Gastrocnemius medialis (tissue), 4 donors: Measurements from ENCODE around the gene IFNA1. TPM values are rescaled to one million over a fixed set of nuclear protein-coding genes. Genes with fewer than 3 reads are reported as not detected.

Experiments
- ATAC-seq, 2 donors: fragments of 150-250 bp; one replicate each; pipeline ENCODE4 v1.9.1; 2016
- DNase-seq, 2 donors: peaks; one replicate each; pipeline ENCODE4 v3.0.0-alpha.2; 2019
- H3K27ac ChIP-seq, 4 donors: fragments of 200-600 bp; sonication (generic); 1 replicate in 1 of 4; 2 replicates in 3 of 4; pipeline ENCODE4 v1.5.1; 2016 to 2018; ENCODE audit warnings: mild to moderate bottlenecking in 2 of 4, moderate library complexity in 1 of 4
- H3K27me3 ChIP-seq, 3 donors: fragments of 200-600 bp; sonication (generic) in 2 of 3; 1 replicate in 1 of 3; 2 replicates in 2 of 3; pipeline versions ENCODE4 v1.5.1 to v1.6.0; 2016 to 2019; ENCODE audit warnings: mild to moderate bottlenecking in 1 of 3, moderate library complexity in 1 of 3
- H3K36me3 ChIP-seq, 2 donors: fragments of 200-600 bp; sonication (generic) in 1 of 2; one replicate each; pipeline ENCODE4 v1.5.1; 2017 to 2018
- H3K4me1 ChIP-seq, 2 donors: fragments of 200-600 bp; sonication (generic) in 1 of 2; one replicate each; pipeline ENCODE4 v1.5.1; 2016 to 2017; ENCODE audit warnings: mild to moderate bottlenecking in 2 of 2
- H3K4me3 ChIP-seq, 4 donors: fragments of 200-600 bp; sonication (generic) in 3 of 4; 1 replicate in 1 of 4; 2 replicates in 3 of 4; pipeline ENCODE4 v1.5.1; 2016 to 2019; ENCODE audit warnings: mild to moderate bottlenecking in 2 of 4
- H3K9me3 ChIP-seq, 3 donors: fragments of 200-600 bp; sonication (generic) in 2 of 3; 1 replicate in 1 of 3; 2 replicates in 2 of 3; pipeline ENCODE4 v1.5.1; 2016 to 2019
- CTCF ChIP-seq, 5 experiments: fragments of 450-650 bp in 3 of 5; fragments of 200-600 bp in 2 of 5; sonication (generic) in 2 of 5; IDR thresholded peaks in 4 of 5; conservative IDR thresholded peaks in 1 of 5; 1 replicate in 4 of 5; 2 replicates in 1 of 5; pipeline ENCODE4 v1.5.1; 2016 to 2019; ENCODE audit warnings: antibody characterized with exemption in 5 of 5, mild to moderate bottlenecking in 3 of 5, moderate library complexity in 3 of 5
- POLR2A ChIP-seq, 2 donors: fragments of 450-650 bp; IDR thresholded peaks; one replicate each; pipeline ENCODE4 v1.6.1; 2017; ENCODE audit warnings: antibody characterized with exemption in 2 of 2, mild to moderate bottlenecking in 2 of 2, moderate library complexity in 2 of 2
- in situ Hi-C, 4 donors: fragments of 200-750 bp; cut with MboI; loops; one replicate each; pipeline versions ENCODE4 v1.15.0 to v1.8.0; 2017; ENCODE audit warnings: low sequenced_read_pairs in 4 of 4
- intact Hi-C: fragments of 100-400 bp; cut with DNase I; formaldehyde crosslinking; loops from one replicate; pipeline ENCODE4 v1.15.1; 2023; ENCODE audit warnings: low total_unique reads
- total RNA-seq, 4 donors: library from RNA; depleted of rRNA; stranded (reverse); fragments of >200 nt; gene quantifications; one replicate each; pipeline versions ENCODE4 v1.1.0 to v1.2.3, GENCODE V29; 2016

IFNA1 gene
- total RNA-seq, 4 donors from 2014 or later: not detected

DNA sequence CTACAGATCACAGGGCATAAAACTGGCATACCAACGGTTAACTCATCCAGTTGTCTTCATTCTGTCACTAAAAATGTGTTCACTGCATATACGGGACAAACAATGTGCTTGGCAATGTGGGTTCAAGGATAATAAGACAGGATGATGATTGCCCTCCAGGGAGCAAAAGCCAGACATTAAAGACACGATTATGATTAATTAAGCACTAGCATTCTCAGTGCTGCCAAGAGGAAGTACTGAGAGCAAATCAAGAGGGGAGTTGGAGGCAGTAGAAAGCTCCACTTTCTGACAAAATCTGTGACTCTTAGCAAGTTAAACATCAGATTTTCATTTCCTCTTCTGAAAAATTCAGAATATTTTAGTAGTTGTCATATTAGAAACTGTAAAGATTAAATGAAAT, 40.3 kb upstream of the IFNA1 start:
- H3K4me3 ChIP-seq: no peak overlapping the region
- H3K27me3 ChIP-seq: peaks cover 11 to 16% (median 16%) of the 10 kb centered on the region in 3 donors
- intact Hi-C loops (no loop called here), in situ Hi-C loops (loop anchor here in 2 of 4 donors (5.0 to 10.0 kb wide), 2 partner anchors 73 to 75 kb away; no protein-coding TSS in a partner anchor)
- no peaks in the 10 kb centered on the region for H3K9me3 ChIP-seq
- ATAC-seq (no peak), DNase-seq (no peak)
- H3K4me1 ChIP-seq: peaks cover 4 to 9% of the 10 kb centered on the region in 2 donors
- TF ChIP-seq CTCF (IDR thresholded peaks at IDR 0.05 in 4 of 5, conservative IDR thresholded peaks at IDR 0.05 in 1 of 5): no peak
- TF ChIP-seq POLR2A (IDR thresholded peaks at IDR 0.05): no peak
- H3K27ac ChIP-seq: no peak overlapping the region
- H3K36me3 ChIP-seq: no peaks in the 10 kb centered on the region

DNA sequence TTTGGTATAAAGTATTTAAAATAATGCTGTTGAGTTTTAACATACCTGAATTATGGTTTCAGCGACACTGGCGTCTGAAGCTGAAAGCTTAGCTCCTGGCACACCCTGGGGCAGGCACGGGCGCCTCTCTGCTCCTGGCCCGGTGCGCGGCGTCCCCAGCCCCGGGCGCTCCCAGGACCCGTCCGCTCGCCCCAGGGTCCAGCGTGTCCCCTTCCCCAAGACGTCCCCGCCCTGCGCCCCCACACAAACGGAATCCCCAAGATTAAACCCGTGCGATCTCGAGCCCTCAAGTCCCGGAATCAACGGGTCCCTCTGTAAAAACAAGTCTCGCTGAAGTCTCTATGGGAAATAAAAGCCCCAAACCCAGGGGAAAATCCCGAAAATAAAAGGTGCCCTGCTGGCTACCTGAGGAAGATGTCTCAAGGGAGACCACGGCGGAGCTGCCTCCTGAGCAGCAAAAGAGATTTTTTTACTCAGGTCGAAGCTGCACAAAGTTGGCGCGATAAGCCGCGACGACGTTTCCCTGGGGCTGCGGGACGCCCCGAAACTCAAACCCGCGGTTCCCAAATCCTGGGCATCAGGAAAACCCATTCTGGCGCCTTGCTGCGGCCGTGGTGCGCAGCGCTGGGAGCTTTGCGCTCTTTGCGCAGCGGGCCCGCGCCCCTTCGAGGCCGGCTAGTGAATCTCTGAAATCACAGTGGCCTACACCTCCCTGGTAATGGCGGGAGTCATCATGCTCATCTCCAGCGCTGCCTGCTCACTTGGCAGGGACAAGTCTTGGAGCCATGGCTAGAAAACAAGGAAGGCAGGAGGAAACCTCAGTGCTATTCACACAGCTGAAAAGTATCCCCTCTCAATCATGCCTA, 37.6 kb upstream of the IFNA1 start:
- no peak for DNase-seq
- Histone ChIP-seq H3K9me3 (no peaks in the 10 kb centered on the region), H3K4me1 (peaks cover 4 to 9% of the 10 kb centered on the region in 2 donors), H3K27ac (no peak overlapping the region), H3K36me3 (no peaks in the 10 kb centered on the region), H3K4me3 (peak overlapping the region; percentile 39 to 57 (median 46)), H3K27me3 (peaks cover 11 to 13% (median 11%) of the 10 kb centered on the region in 3 donors)
- in situ Hi-C loops: no loop called here
- ATAC-seq: no peak
- TF ChIP-seq CTCF (IDR thresholded peaks at IDR 0.05 in 4 of 5, conservative IDR thresholded peaks at IDR 0.05 in 1 of 5) (no peak), POLR2A (IDR thresholded peaks at IDR 0.05) (no peak)
- intact Hi-C loops: no loop called here

DNA sequence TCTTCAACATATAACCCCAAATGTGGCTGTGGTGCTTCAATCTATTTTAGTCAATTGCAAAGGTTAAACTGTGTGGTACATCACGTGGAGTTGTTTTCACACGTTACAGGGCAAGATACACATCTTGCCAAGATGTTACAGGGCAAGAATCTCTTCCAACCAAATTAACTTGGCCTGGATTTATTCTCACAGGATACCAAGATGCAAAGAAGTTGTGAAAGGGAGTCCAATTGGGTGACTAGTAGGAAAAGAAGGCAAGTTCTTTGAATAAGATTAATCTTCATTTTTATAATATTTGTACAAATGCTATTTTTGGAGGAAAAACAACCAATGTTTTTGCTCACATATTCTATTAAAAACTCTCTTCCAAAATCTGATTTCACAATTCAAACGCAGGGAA, 36.1 kb upstream of the IFNA1 start:
- peaks cover 4 to 9% of the 10 kb centered on the region in 2 donors for H3K4me1 ChIP-seq
- H3K4me3 ChIP-seq: no peak overlapping the region
- intact Hi-C loops (no loop called here), in situ Hi-C loops (no loop called here)
- H3K36me3 ChIP-seq: no peaks in the 10 kb centered on the region
- no peak for TF ChIP-seq CTCF (IDR thresholded peaks at IDR 0.05 in 4 of 5, conservative IDR thresholded peaks at IDR 0.05 in 1 of 5)
- no peak for TF ChIP-seq POLR2A (IDR thresholded peaks at IDR 0.05)
- no peak for DNase-seq
- no peak overlapping the region for H3K27ac ChIP-seq
- peaks cover 11 to 13% (median 11%) of the 10 kb centered on the region in 3 donors for H3K27me3 ChIP-seq
- no peaks in the 10 kb centered on the region for H3K9me3 ChIP-seq
- ATAC-seq: no peak

- in situ Hi-C loops: no loop called here
- Histone ChIP-seq H3K4me1 (no peaks in the 10 kb centered on the region), H3K27me3 (no peaks in the 10 kb centered on the region), H3K27ac (no peak within 1 kb of the TSS), H3K4me3 (no peak within 1 kb of the TSS), H3K36me3 (no peaks in the 10 kb centered on the region), H3K9me3 (no peaks in the 10 kb centered on the region)
- intact Hi-C loops: no loop called here
- DNase-seq: no peak
- ATAC-seq: no peak
- TF ChIP-seq CTCF (IDR thresholded peaks at IDR 0.05 in 4 of 5, conservative IDR thresholded peaks at IDR 0.05 in 1 of 5) (no peak), POLR2A (IDR thresholded peaks at IDR 0.05) (no peak)
Observed at GRCh38 chr9:21408817-21409216, 31.4 kb upstream of the IFNA1 start, which contains the start of gene IFNA8. Gene IFNA8, plus strand, starts transcription at chr9:21409117. Its CDS starts 60 bp downstream, at chr9:21409177.
